ENCODE measurements around the gene CACNA1C.

DNA sequence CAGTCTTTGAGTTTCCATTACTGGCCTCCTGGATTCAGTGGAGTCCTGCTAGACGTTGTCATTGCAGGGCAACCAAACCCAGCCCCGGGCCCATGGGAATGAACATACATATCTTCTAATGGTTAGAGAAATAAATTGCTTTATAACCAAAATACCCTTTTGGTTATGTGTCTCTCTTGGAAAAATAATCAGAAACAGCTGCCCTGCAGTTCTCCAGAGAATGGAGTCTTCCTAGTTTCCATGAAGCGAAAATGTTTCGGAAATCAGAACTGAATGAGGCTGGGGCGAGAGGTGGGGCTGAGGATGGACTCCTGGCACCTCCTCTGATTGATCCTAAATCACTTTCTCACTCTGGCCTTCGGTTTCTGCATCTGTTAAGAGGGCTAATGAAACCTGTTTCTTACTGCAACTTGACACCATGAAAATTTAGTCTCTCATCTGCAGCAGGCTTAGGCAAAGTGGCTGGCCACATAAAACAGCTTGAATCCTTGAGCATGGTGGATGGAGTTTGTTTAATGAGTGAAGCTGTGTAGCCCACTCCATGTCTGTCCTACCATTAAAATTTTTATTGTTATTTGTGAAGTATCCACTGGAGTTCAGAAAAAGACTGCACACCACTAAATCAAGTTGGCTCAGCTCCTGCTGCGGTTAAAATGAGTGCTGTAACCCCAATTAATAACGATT is 198.9 kb downstream of the CACNA1C start:
- TF ChIP-seq CTCF (conservative IDR thresholded peaks at IDR 0.05 in 1 of 2, IDR thresholded peaks at IDR 0.05 in 1 of 2; ENCODE audit: extremely low read depth in 1 of 2, insufficient read depth in 1 of 2, low read depth in 1 of 2, low read length in 2 of 2): no peak
- no peak for TF ChIP-seq EZH2 (IDR thresholded peaks at IDR 0.05; ENCODE audit: borderline replicate concordance, low read length)
